ENCODE results near the gene PRX. TPM values are rescaled to one million over a fixed set of nuclear protein-coding genes. Genes with fewer than 3 reads are reported as not detected.

The PRX gene
- total and polyA plus RNA-seq, 2 of the 13 experiments (the other 11 are each of a cell fraction or from before 2014, with no cell fraction given), result 0.66 TPM

Small RNA genes lying within 50 kb of the gene (microRNA-seq; reads per million reads assigned to microRNA genes)
- not detected for gene MIR6796

Small RNA genes lying within 50 kb of the gene (small RNA-seq; reads per million reads assigned to genes)
- gene MIR6796 (ENCODE audit: insufficient read depth in 2 of 3, insufficient read length in 3 of 3, low read depth in 2 of 3, low replicate concordance in 1 of 3) (0 reads per million in 3 experiments), gene RF00017 (ENCODE audit: insufficient read depth in 2 of 3, insufficient read length in 3 of 3, low read depth in 2 of 3, low replicate concordance in 1 of 3) (0 reads per million in 3 experiments)

Other genes starting within 250 kb of the PRX start
- 1.9 and 3.4 TPM in 2 replicates for gene MAP3K10, start 222.0 kb downstream of the PRX start, total RNA-seq (2016; rRNA removed; fragmentation: Illumina TruSeq; extraction: Trizol)
- gene MAP3K10, start 222.0 kb downstream of the PRX start, polyA plus RNA-seq (2011; rRNA removed), result 5.0 and 6.7 TPM in 2 replicates
- gene TTC9B, start 195.0 kb downstream of the PRX start, total RNA-seq (2016; rRNA removed; fragmentation: Illumina TruSeq; extraction: Trizol), result not detected in 2 replicates
- not detected in 2 replicates for gene TTC9B, start 195.0 kb downstream of the PRX start, polyA plus RNA-seq (2011; rRNA removed)
- 0.66 and 1.1 TPM in 2 replicates for gene CCNP, start 186.7 kb downstream of the PRX start, total RNA-seq (2016; rRNA removed; fragmentation: Illumina TruSeq; extraction: Trizol)
- 1.8 and 2.8 TPM in 2 replicates for gene CCNP, start 186.7 kb downstream of the PRX start, polyA plus RNA-seq (2011; rRNA removed)
- 82.1 and 82.7 TPM in 2 replicates for gene AKT2, start 128.0 kb downstream of the PRX start, total RNA-seq (2016; rRNA removed; fragmentation: Illumina TruSeq; extraction: Trizol)
- 173 and 182 TPM in 2 replicates for gene AKT2, start 128.0 kb downstream of the PRX start, polyA plus RNA-seq (2011; rRNA removed)
- 6.8 and 8.1 TPM in 2 replicates for gene C19orf47, start 65.0 kb downstream of the PRX start, total RNA-seq (2016; rRNA removed; fragmentation: Illumina TruSeq; extraction: Trizol)
- gene C19orf47, start 65.0 kb downstream of the PRX start, polyA plus RNA-seq (2011; rRNA removed), result 10.6 and 11.1 TPM in 2 replicates
- 26.8 and 45.7 TPM in 2 replicates for gene PLD3, start 64.7 kb downstream of the PRX start, total RNA-seq (2016; rRNA removed; fragmentation: Illumina TruSeq; extraction: Trizol)
- 164 and 203 TPM in 2 replicates for gene PLD3, start 64.7 kb downstream of the PRX start, polyA plus RNA-seq (2011; rRNA removed)
- gene HIPK4, start 23.2 kb downstream of the PRX start, total RNA-seq (2016; rRNA removed; fragmentation: Illumina TruSeq; extraction: Trizol), result not detected in 2 replicates
- gene HIPK4, start 23.2 kb downstream of the PRX start, polyA plus RNA-seq (2011; rRNA removed), result 0.03 TPM in 1 of 2 replicates, not detected in the other
- gene SERTAD1, start 12.6 kb upstream of the PRX start, total RNA-seq (2016; rRNA removed; fragmentation: Illumina TruSeq; extraction: Trizol), result 4.3 and 4.7 TPM in 2 replicates
- gene SERTAD1, start 12.6 kb upstream of the PRX start, polyA plus RNA-seq (2011; rRNA removed), result 4.5 and 5.0 TPM in 2 replicates
- gene SERTAD3, start 31.0 kb upstream of the PRX start, total RNA-seq (2016; rRNA removed; fragmentation: Illumina TruSeq; extraction: Trizol), result 16.9 and 17.8 TPM in 2 replicates
- 9.5 and 9.6 TPM in 2 replicates for gene SERTAD3, start 31.0 kb upstream of the PRX start, polyA plus RNA-seq (2011; rRNA removed)
- gene BLVRB, start 52.4 kb upstream of the PRX start, total RNA-seq (2016; rRNA removed; fragmentation: Illumina TruSeq; extraction: Trizol), result 25.9 and 32.7 TPM in 2 replicates
- 51.4 and 75.9 TPM in 2 replicates for gene BLVRB, start 52.4 kb upstream of the PRX start, polyA plus RNA-seq (2011; rRNA removed)
- 0.11 TPM in 1 of 2 replicates, not detected in the other for gene SPTBN4, start 53.6 kb upstream of the PRX start, total RNA-seq (2016; rRNA removed; fragmentation: Illumina TruSeq; extraction: Trizol)
- 0.08 and 0.11 TPM in 2 replicates for gene SPTBN4, start 53.6 kb upstream of the PRX start, polyA plus RNA-seq (2011; rRNA removed)
- gene SHKBP1, start 163.5 kb upstream of the PRX start, total RNA-seq (2016; rRNA removed; fragmentation: Illumina TruSeq; extraction: Trizol), result 13.8 and 16.2 TPM in 2 replicates
- 17.4 and 20.6 TPM in 2 replicates for gene SHKBP1, start 163.5 kb upstream of the PRX start, polyA plus RNA-seq (2011; rRNA removed)
- 0.45 and 0.86 TPM in 2 replicates for gene LTBP4, start 188.0 kb upstream of the PRX start, total RNA-seq (2016; rRNA removed; fragmentation: Illumina TruSeq; extraction: Trizol)
- 2.2 and 2.3 TPM in 2 replicates for gene LTBP4, start 188.0 kb upstream of the PRX start, polyA plus RNA-seq (2011; rRNA removed)

Data from HepG2 (cell line).